ENCODE data around the gene LHFPL2. TPM values are rescaled to one million over a fixed set of nuclear protein-coding genes. Genes with fewer than 3 reads are reported as not detected.
"Not testable (repeated sequence)": the region's sequence is repeated elsewhere in the genome, so short reads cannot be mapped to it uniquely, and the experiment has no call there.

LHFPL2 gene
- polyA plus RNA-seq (2014; cell fraction: cytosol; rRNA removed), result 9.7 and 11.0 TPM in 2 replicates
- polyA plus RNA-seq (2014; cell fraction: nucleus; rRNA removed), result 9.2 and 9.8 TPM in 2 replicates

GRCh38 chr5:78648359-78649210 lies at the start of gene LHFPL2:
LHFPL2 (minus strand) TSS chr5:78648772; CDS start chr5:78510213, 138,559 bp downstream.
- DNase-seq (ENCODE audit: low spot score), result peak; percentile 82

- no peak for DNase-seq (ENCODE audit: low spot score)
Measured at GRCh38 chr5:78696637-78697036, 48.1 kb upstream of the LHFPL2 start.

- DNase-seq (ENCODE audit: low spot score), result not testable (repeated sequence)
Measured at GRCh38 chr5:78696052-78696451, 47.5 kb upstream of the LHFPL2 start.

- no peak for DNase-seq (ENCODE audit: low spot score)
Measured at GRCh38 chr5:78693339-78693738, 44.8 kb upstream of the LHFPL2 start.

- DNase-seq (ENCODE audit: low spot score), result no peak
Measured at GRCh38 chr5:78691084-78691960, 42.8 kb upstream of the LHFPL2 start.

GRCh38 chr5:78690253-78690972 lies 41.8 kb upstream of the LHFPL2 start:
- DNase-seq (ENCODE audit: low spot score), result no peak

GRCh38 chr5:78689540-78690252 lies 41.1 kb upstream of the LHFPL2 start:
- DNase-seq (ENCODE audit: low spot score), result no peak

GRCh38 chr5:78687514-78687913 lies 38.9 kb upstream of the LHFPL2 start:
- DNase-seq (ENCODE audit: low spot score), result not testable (repeated sequence)

GRCh38 chr5:78683905-78684304 lies 35.3 kb upstream of the LHFPL2 start:
- not testable (repeated sequence) for DNase-seq (ENCODE audit: low spot score)

- DNase-seq (ENCODE audit: low spot score), result no peak
Measured at GRCh38 chr5:78679905-78680304, 31.3 kb upstream of the LHFPL2 start.

GRCh38 chr5:78677777-78678668 lies 29.5 kb upstream of the LHFPL2 start:
- peak; percentile 71 for DNase-seq (ENCODE audit: low spot score)

- DNase-seq (ENCODE audit: low spot score), result no peak
Measured at GRCh38 chr5:78675956-78676730, 27.6 kb upstream of the LHFPL2 start.

GRCh38 chr5:78673827-78674226 lies 25.3 kb upstream of the LHFPL2 start:
- DNase-seq (ENCODE audit: low spot score), result not testable (repeated sequence)

- no peak for DNase-seq (ENCODE audit: low spot score)
Measured at GRCh38 chr5:78672154-78672553, 23.6 kb upstream of the LHFPL2 start.

- no peak for DNase-seq (ENCODE audit: low spot score)
Measured at GRCh38 chr5:78671609-78672008, 23.0 kb upstream of the LHFPL2 start.

GRCh38 chr5:78670701-78671269 lies 22.2 kb upstream of the LHFPL2 start:
- DNase-seq (ENCODE audit: low spot score), result no peak

- DNase-seq (ENCODE audit: low spot score), result no peak
Measured at GRCh38 chr5:78669331-78669730, 20.8 kb upstream of the LHFPL2 start.

GRCh38 chr5:78667461-78668103 lies 19.0 kb upstream of the LHFPL2 start:
- DNase-seq (ENCODE audit: low spot score), result no peak
